ENCODE data around the gene ARSB.
"Not testable (repeated sequence)": the region's sequence is repeated elsewhere in the genome, so short reads cannot be mapped to it uniquely, and the experiment has no call there.

The ARSB gene

GRCh38 chr5:78766412-78766762, 218.7 kb downstream of the ARSB start:
- no peak overlapping the region for H3K4me3 ChIP-seq (ENCODE audit: low read depth, low read length)
- TF ChIP-seq CTCF (IDR thresholded peaks at IDR 0.05; ENCODE audit: low read depth, low read length) = no peak

GRCh38 chr5:78765756-78766411, 219.2 kb downstream of the ARSB start:
- TF ChIP-seq CTCF (IDR thresholded peaks at IDR 0.05; ENCODE audit: low read depth, low read length) = no peak
- no peak overlapping the region for H3K4me3 ChIP-seq (ENCODE audit: low read depth, low read length)

GRCh38 chr5:78765116-78765515, 220.0 kb downstream of the ARSB start:
- no peak overlapping the region for H3K4me3 ChIP-seq (ENCODE audit: low read depth, low read length)
- TF ChIP-seq CTCF (IDR thresholded peaks at IDR 0.05; ENCODE audit: low read depth, low read length) = no peak

GRCh38 chr5:78763659-78764189, 221.4 kb downstream of the ARSB start:
- no peak for TF ChIP-seq CTCF (IDR thresholded peaks at IDR 0.05; ENCODE audit: low read depth, low read length)
- H3K4me3 ChIP-seq (ENCODE audit: low read depth, low read length) = no peak overlapping the region

- not testable (repeated sequence) for H3K4me3 ChIP-seq (ENCODE audit: low read depth, low read length)
These were observed 222.4 kb downstream of the ARSB start for GRCh38 chr5:78762743-78763142.

GRCh38 chr5:78761840-78762239, 223.3 kb downstream of the ARSB start:
- TF ChIP-seq CTCF (IDR thresholded peaks at IDR 0.05; ENCODE audit: low read depth, low read length) = no peak
- no peak overlapping the region for H3K4me3 ChIP-seq (ENCODE audit: low read depth, low read length)

GRCh38 chr5:78760770-78761169, 224.3 kb downstream of the ARSB start:
- TF ChIP-seq CTCF (IDR thresholded peaks at IDR 0.05; ENCODE audit: low read depth, low read length) = peak; percentile 37
- no peak overlapping the region for H3K4me3 ChIP-seq (ENCODE audit: low read depth, low read length)

GRCh38 chr5:78760366-78760765, 224.7 kb downstream of the ARSB start:
- H3K4me3 ChIP-seq (ENCODE audit: low read depth, low read length) = no peak overlapping the region
- TF ChIP-seq CTCF (IDR thresholded peaks at IDR 0.05; ENCODE audit: low read depth, low read length) = no peak

Measured in WI38 (cell line).